A549 (cell line): ENCODE measurements around the gene DPAGT1.

Source experiments
- CEBPB ChIP-seq, 2 experiments: fragments of >200 bp in 1 of 2; sonication (Bioruptor Twin) in 1 of 2; formaldehyde crosslinking in 1 of 2; IDR thresholded peaks; 2 replicates each; pipeline ENCODE4 v1.6.1; 2012 to 2016
- CHD4 ChIP-seq: fragments of 200-600 bp; sonication (generic); IDR thresholded peaks from 2 replicates; pipeline ENCODE4 v1.6.1; 2016; ENCODE audit warnings: antibody characterized with exemption, mild to moderate bottlenecking, borderline replicate concordance
- EP300 ChIP-seq, 2 experiments: fragments of >200 bp; sonication (Bioruptor Twin); formaldehyde crosslinking; IDR thresholded peaks; 2 replicates in 1 of 2; 3 replicates in 1 of 2; pipeline ENCODE4 v1.6.1; 2016 to 2017
- HOXA7 ChIP-seq: fragments of 250-450 bp; sonication (Bioruptor Pico); IDR thresholded peaks from 2 replicates; pipeline ENCODE4 v1.5.0; 2020; ENCODE audit warnings: mild to moderate bottlenecking, moderate library complexity
- KDM1A ChIP-seq: fragments of 200-600 bp; sonication (generic); IDR thresholded peaks from 2 replicates; pipeline ENCODE4 v1.6.1; 2016; ENCODE audit warnings: low read depth, mild to moderate bottlenecking
- MAX ChIP-seq: IDR thresholded peaks from 2 replicates; pipeline ENCODE4 v1.6.1; 2012
- MAZ ChIP-seq: fragments of 150-350 bp; IDR thresholded peaks from 2 replicates; pipeline ENCODE4 v1.6.1; 2014; ENCODE audit warnings: antibody characterized with exemption, low read depth, low read length, borderline replicate concordance
- POLR2A ChIP-seq: IDR thresholded peaks from 2 replicates; pipeline ENCODE4 v1.6.1; 2012; ENCODE audit warnings: mild to moderate bottlenecking, low read length
- SMC3 ChIP-seq: fragments of >200 bp; sonication (Bioruptor Twin); formaldehyde crosslinking; IDR thresholded peaks from 3 replicates; pipeline ENCODE4 v1.6.1; 2018; ENCODE audit warnings: inconsistent platforms
- USF2 ChIP-seq: fragments of 450-650 bp; IDR thresholded peaks from 2 replicates; pipeline ENCODE4 v1.6.1; 2014; ENCODE audit warnings: antibody characterized with exemption
- TF ChIP-seq, protein P1 (sequence below): fragments of >200 bp; sonication (Bioruptor Twin); formaldehyde crosslinking; IDR thresholded peaks from 3 replicates; pipeline ENCODE4 v1.5.1; 2016

DNA sequence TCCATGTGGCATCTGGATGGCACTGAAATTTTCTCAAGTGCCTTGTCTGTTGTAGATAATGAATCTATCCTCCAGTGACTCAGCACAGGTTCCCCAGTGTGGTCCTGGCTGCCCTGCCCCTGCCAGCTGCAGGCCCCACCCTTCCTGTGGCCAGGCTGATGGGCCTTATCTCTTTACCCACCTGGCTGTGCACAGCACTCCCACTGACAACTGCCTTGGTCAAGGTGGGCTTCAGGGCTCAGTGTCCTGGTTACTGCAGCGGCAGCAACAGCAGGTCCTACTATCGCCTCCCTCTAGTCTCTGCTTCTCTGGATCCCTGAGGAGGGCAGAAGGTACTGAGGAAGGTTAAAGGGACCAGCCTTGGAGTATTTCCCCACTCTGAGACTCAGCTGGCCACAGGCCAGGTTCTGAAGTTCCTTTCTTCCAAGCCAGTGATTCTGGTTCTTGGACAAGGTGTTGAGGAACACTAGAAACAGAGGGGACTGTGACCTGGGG, 13.9 kb downstream of the DPAGT1 start:
- TF ChIP-seq, protein P1, sequence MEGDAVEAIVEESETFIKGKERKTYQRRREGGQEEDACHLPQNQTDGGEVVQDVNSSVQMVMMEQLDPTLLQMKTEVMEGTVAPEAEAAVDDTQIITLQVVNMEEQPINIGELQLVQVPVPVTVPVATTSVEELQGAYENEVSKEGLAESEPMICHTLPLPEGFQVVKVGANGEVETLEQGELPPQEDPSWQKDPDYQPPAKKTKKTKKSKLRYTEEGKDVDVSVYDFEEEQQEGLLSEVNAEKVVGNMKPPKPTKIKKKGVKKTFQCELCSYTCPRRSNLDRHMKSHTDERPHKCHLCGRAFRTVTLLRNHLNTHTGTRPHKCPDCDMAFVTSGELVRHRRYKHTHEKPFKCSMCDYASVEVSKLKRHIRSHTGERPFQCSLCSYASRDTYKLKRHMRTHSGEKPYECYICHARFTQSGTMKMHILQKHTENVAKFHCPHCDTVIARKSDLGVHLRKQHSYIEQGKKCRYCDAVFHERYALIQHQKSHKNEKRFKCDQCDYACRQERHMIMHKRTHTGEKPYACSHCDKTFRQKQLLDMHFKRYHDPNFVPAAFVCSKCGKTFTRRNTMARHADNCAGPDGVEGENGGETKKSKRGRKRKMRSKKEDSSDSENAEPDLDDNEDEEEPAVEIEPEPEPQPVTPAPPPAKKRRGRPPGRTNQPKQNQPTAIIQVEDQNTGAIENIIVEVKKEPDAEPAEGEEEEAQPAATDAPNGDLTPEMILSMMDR: no peak
- TF ChIP-seq MAZ (no peak), SMC3 (no peak), CEBPB (IDR thresholded peaks at IDR 0.05) (no peak), MAX (no peak), POLR2A (no peak), CHD4 (no peak), HOXA7 (CRISPR knock-in tag) (no peak), EP300 (IDR thresholded peaks at IDR 0.05) (no peak), KDM1A (no peak), USF2 (no peak)
